Activated CD4-positive, alpha-beta T cell treated with anti-CD3 and anti-CD28 coated beads for 1 hour (primary cell): Measurements from ENCODE around the gene MDC1.
"Not testable (repeated sequence)": the region's sequence is repeated elsewhere in the genome, so short reads cannot be mapped to it uniquely, and the experiment has no call there.

Experiments
- DNase-seq: peaks from one replicate; pipeline ENCODE4 v3.0.0-alpha.2; 2020

The MDC1 gene

DNA sequence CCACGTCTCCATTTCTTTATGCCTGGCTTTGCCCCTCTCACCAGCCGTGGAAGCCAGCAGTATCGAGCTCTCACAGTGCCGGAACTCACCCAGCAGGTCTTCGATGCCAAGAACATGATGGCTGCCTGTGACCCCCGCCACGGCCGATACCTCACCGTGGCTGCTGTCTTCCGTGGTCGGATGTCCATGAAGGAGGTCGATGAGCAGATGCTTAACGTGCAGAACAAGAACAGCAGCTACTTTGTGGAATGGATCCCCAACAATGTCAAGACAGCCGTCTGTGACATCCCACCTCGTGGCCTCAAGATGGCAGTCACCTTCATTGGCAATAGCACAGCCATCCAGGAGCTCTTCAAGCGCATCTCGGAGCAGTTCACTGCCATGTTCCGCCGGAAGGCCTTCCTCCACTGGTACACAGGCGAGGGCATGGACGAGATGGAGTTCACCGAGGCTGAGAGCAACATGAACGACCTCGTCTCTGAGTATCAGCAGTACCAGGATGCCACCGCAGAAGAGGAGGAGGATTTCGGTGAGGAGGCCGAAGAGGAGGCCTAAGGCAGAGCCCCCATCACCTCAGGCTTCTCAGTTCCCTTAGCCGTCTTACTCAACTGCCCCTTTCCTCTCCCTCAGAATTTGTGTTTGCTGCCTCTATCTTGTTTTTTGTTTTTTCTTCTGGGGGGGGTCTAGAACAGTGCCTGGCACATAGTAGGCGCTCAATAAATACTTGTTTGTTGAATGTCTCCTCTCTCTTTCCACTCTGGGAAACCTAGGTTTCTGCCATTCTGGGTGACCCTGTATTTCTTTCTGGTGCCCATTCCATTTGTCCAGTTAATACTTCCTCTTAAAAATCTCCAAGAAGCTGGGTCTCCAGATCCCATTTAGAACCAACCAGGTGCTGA lies 7.0 kb upstream of the MDC1 start:
- DNase-seq = not testable (repeated sequence)

DNA sequence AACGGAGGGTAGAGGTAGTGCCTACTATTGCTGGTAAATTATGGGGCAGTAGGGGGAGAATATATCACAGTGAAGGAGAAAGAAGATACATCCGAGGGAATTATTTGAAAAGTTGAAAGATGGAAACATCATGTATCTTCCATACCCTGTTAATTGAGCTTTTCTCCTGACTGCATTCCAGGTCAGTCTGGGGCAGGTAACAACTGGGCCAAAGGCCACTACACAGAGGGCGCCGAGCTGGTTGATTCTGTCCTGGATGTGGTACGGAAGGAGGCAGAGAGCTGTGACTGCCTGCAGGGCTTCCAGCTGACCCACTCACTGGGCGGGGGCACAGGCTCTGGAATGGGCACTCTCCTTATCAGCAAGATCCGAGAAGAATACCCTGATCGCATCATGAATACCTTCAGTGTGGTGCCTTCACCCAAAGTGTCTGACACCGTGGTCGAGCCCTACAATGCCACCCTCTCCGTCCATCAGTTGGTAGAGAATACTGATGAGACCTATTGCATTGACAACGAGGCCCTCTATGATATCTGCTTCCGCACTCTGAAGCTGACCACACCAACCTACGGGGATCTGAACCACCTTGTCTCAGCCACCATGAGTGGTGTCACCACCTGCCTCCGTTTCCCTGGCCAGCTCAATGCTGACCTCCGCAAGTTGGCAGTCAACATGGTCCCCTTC lies 6.2 kb upstream of the MDC1 start:
- not testable (repeated sequence) for DNase-seq

DNA sequence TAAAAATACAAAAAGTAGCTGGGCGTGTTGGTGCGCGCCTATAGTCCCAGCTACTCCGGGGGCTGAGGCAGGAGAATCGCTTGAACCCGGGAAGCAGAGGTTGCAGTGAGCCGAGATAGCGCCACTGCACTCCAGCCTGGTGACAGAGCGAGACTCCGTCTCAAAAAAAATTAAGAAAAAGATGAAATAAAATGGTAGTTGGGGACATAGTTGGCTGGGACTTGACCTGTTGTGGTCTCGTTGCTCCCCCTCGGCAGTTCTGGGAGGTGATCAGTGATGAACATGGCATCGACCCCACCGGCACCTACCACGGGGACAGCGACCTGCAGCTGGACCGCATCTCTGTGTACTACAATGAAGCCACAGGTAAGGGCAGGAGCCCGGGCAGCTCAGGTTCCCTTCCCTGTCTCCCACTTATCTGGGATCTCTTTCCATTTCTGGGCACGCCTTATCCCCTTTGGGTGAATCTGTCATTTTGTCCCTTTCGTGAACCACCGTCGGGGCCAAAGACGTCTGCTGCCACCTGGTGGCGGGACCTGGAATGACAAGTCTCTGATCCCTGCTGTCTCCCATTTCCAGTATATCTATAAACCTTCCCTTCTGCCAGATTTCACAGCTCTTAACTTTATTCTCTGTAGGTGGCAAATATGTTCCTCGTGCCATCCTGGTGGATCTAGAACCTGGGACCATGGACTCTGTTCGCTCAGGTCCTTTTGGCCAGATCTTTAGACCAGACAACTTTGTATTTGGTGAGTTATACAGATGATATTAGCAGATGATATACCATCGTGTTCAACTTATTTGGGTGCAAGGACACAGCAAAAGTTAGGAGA lies 5.4 kb upstream of the MDC1 start:
- DNase-seq = peak; percentile 80

DNA sequence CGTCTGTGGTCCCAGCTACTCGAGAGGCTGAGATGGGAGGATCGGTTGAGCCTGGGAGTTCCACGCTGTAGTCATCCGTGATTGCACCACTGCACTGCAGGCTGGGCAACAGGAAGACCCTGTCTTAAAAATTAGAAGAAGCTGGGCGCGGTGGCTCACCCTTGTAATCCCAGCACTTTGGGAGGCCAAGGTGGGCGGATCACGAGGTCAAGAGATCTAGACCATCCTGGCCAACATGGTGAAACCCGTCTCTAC lies 4.9 kb upstream of the MDC1 start:
- DNase-seq = not testable (repeated sequence)

DNA sequence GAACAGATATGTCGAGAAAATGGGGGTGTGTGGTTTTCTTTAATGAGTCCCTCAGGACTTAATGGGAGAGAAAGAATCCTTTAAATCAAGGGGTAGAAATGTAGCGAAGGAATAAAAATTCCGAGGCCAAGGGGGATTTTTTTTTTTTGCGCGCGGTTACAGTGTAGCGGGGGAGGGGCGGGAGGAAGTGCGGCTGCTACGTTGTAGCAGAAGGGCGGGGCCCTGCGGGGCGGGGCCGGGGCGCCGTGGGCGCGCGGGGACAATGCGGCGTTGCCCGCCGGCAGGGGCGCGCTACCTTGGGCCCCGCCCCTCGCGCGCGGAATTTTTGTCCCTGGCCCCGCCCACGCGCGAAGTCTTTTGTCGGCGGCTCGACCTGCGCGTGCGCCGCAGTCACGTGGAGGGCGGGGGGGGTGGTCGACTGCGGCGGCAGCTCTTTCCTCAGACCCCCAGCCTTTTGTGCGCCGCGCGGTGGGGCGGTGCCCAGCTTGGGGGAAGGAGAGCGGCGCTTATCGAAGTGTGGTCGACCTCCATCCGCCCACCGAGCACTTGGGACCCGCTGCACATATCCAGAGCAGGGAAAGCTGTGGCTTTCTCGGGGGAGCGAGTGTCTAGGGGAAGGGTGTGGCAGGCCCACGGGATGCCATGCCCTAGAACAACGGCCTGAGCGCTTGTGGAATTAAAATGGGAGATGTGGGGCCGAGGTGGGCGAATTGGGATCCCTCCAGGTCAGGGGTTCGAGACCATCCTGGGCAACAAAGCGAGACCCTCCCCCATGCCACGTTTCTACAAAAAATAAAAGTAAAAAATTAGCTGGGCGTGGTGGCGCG lies 4.3 kb upstream of the MDC1 start:
- peak; percentile 95 for DNase-seq

DNA sequence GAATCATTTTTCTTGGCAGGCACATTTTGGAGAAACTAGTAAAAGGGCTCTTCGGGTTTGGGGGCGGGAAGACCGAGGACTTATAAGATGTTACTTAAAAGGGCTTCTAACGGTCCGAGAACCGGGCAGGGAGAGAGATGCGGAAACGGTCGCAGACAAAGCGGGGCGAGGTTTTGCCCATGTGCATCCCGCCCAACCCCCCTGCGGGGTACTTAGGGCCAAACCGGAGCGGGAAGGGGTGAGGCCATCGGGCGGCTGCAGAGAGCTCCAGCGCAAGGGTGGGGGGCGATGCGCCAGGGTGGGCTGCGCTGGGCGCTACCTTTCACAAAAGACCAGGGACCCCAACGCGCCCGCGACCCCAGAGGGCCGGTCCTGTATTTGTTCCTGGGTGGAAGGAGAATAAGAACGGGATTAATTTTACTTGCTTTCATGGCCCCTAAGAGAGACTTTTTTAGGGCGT lies 3.7 kb upstream of the MDC1 start:
- peak; percentile 47 for DNase-seq

DNA sequence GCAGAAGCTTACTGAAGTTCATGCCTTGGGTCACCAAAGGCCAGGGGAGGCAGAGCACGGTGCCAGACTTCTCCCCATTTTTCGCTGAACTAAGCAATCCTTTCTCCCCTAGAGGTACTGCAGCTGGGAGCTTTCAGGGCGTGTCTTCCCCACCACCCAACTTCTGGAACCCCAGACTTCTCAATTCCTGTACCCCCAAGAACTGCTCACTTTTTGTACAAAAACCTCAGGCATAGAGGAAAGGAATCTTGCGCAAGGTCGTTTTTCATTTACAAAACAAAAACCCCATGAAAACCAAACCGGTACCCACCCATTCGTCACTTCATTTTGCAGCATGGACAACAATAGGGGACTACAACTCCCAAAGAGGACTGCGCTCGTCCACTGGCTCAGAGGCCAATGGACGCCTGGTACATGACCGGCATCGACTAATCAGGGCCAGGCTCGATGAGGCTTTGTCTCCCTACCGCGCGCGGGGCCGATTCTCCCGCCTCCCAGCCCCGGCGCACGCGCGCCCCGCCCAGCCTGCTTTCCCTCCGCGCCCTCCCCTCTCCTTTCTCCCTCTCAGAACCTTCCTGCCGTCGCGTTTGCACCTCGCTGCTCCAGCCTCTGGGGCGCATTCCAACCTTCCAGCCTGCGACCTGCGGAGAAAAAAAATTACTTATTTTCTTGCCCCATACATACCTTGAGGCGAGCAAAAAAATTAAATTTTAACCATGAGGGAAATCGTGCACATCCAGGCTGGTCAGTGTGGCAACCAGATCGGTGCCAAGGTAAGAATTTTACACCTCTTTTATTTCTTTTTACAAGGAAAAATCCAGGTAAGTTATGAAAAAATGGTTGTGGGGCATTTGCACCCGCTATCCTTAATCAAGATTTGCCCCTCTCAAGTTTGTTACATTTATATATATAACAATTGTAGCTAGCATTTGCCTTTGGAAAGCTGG lies 3.0 kb upstream of the MDC1 start, which contains the start of gene TUBB:
TSS of gene TUBB (plus strand) at position 562 of the 947 bp plus-strand sequence. CDS start at position 717, 155 bp downstream.
- peak; percentile 92 for DNase-seq

DNA sequence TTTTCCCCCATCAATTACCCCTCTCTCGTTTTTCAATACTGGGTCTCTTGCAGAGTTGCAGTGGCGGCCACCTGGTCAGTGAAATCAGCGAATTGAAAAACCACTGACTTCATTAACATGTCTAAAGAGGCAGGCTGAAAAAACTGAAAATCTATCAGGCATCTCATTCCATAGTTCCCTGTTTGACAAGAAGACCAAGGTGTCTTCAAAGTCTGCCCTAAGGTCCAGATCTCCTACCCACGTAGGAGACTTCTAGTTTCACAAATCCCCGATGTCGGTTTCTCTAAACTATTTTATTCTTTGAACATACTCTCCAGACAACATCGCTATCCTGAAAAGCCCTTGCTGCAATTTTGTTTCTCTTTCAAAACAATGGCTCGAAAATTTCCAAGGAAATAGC lies 2.3 kb upstream of the MDC1 start:
- DNase-seq = no peak

DNA sequence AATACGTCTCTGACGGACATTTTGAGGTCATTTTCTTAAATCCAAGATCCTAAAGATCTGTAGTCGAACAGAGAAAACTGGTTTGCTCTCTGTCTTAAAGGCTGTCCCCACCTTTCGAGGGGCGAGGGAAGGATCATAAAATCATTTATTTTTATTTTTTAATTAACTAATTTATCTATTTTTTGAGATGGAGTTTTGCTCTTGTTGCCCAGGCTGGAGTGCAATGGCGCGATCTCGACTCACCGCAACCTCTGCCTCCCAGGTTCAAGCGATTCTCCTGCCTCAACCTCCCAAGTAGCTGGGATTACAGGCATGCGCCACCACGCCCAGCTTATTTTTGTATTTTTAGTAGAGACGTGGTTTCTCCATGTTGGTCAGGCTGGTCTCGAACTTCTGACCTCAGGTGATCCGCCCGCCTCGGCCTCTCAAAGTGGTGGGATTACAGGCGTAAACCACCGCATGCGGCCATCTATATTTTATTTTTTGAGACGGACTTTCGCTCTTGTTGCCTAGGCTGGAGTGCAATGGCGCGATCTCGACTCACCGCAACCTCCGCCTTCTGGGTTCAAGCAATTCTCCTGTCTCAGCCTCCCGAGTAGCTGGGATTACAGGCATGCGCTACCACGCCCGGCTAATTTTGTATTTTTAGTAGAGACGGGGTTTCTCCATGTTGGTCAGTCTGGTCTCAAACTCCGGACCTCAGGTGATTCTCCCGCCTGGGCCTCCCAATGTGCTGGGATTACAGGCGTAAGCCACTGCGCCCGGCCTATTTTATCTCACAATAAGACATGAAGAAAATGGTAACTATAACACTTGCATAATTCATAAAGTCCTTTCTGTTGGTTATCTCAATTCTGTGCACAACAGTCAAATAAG lies 1.0 kb upstream of the MDC1 start:
- not testable (repeated sequence) for DNase-seq

DNA sequence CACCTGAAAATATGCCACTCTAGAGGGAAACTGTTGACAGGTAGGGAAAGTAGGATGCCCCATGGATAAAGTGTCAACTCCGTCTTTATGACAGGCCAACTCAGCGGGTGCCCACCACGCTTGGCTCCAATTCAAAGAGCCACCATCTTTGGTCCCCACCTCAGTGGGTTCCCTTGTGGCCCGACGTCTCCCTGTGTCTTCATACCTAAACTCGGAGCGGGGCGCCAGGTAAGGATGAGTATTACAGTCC lies 277 bp downstream of the MDC1 start:
- DNase-seq = no peak

DNA sequence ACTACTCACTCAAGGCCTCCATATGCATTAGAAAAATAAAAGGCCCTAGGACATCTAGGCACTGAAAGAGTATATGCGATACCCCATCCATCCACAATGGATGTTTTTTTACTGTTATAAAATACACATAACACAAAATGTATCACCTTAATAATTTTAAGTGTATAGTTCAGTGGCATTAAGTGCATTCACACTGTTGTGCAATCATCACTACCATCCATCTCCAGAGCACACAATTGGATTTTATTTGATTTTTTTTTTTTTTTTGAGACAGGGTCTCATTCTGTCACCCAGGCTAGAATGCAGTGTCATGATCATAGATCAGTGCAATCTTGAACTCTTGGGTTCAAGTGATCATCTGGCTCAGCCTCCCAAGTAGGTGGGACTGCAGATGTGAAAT lies 2.8 kb downstream of the MDC1 start:
- DNase-seq = no peak

DNA sequence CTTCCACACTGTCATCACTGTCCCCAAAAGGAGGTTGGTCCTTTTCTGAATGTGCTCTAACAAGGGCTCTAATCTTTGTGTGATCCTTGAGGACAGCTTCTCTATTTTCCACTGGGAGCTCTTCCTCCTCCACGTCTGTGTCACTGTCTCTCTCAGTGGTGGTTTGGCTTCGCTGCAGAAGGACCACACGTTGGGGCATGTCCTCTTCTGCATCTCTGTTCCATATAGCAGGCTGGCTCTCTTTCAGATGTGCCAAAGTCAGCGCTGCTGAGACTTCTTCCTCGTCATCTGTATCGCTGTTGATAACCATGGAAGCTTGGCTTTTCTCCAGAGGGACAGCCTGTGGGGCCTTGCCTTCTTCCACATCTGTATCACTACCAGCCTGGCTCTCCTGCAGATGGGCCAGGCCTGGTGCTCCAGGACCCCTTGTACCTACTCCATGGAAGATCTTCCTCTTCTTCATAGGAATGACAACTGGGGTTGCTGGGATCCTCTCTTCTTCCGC lies 4.6 kb downstream of the MDC1 start:
- DNase-seq = no peak

DNA sequence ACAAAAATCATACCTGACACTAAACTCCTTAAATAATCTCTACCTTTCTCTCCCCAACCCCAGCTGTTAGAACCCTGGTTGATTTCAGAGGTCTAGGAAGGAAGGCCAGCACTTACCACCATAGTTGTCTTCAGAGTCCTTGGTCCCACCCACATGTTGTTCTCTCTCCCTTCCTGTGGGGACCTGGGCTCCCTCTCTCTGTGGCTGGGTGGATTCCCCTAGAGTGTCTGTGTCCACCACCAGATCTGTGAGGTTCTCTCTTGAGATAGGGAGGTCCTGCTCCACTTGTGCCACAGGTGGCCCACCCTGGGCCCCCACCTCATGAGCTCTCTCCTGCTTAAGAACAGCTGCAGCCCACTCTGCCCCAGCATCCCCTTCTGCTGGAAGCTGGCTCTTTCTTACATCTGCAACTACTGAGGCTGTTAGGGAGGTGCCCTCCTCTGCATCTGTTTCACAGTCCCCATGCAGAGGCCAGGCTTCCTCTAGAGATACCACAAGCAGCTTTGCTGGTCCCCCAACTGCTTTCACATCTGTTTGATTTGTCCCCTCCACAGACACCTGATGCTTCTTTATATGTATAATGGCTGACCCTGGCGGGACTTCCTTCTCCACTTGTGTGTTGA lies 5.2 kb downstream of the MDC1 start:
- DNase-seq = no peak

DNA sequence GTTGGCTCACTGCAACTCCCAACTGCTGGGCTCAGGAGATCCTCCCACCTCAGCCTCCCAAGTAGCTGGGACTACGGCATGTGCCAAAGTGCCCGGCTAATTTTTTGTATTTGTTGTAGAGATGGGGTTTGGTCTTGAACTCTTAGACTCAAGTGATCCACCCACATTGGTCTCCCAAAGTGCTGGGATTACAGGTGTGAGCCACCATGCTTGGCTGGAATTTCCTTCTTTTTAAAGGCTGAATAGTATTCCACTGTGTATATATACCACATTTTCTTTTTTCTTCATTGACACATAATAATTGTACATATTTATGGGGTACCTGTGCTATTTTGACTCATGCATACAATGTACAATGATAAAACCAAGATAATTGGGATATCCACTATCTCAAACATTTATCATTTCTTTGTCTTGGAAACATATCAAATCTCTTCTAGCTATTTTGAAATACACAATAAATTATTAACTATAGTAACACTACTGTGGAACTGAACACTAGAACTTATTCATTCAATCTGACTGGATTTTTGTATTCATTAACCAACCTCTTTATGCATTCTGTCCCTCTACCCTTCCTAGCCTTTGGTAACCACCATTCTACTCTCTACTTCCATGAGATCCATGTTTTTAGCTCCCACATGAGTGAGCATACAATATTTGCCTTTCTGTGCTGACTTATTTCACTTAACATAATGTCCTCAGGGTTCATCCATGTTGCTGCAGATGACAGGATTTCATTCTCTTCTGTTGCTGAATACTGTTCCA lies 7.8 kb downstream of the MDC1 start:
- DNase-seq = no peak

DNA sequence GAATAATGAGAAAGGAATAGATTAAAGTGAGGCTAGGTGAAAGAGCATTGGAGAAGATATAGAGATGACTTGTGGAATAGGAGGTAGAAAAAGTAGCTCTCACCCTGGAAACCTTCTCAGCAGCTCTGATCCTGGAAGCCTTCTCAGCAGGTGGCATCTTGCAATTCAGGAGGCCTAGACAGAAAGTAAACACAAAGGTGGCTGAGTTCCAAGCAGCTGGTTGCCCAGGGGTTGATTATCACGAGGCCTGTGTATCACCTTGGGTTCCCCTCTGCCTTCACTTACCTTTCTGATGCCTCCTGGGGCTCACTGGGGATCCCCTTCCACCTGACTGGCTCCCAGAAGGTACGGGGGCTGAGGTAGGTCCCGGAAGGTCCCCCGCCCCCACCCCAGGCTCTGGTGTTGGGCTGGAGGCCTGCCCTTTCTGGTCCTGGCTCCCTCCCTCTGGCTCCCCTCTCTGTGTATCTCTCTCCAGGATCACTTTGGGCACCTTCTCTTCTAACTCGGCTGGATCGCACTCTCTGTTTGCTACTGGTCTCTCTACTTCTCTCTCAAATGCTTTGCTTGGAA lies 9.7 kb downstream of the MDC1 start:
- no peak for DNase-seq

DNA sequence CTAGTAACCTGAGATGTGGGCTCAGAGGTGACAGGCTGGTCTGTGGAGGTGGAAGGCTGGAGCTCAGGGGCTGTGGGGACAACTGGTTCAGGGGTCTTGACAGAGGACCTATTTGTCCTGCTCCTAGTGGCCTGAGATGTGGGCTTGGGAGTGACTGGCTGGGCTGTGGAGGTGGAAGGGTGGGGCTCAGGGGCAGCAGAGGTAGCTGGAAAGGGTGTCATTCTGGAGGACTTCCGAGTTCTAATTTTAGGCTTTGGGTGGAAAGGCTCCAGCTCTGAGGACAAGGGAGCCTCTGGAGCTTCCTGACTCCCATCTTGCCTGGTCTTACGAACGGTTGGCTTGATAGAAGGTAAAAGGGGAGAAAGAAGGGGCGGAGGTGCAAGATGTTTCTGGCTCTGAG lies 11.5 kb downstream of the MDC1 start:
- no peak for DNase-seq

DNA sequence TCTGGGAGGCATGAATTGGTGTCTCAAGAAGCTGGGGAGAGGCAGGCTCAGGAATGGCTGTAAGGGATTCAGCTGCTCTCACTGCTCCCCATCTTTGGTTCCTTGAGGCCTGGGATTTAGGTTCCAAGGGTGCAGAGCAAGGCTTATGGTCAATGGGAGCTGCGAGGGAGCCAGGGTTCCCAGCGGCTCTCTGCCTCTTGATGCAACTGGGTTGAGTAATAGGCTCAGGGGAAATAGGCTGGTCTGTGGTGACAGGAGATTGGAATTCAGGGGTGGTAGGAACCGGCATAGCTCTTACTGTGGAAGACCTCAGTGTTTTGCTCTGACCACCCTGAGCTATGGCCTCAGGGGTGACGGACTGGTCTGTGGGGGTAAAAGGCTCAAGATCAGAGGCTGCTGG lies 13.3 kb downstream of the MDC1 start:
- DNase-seq = no peak

DNA sequence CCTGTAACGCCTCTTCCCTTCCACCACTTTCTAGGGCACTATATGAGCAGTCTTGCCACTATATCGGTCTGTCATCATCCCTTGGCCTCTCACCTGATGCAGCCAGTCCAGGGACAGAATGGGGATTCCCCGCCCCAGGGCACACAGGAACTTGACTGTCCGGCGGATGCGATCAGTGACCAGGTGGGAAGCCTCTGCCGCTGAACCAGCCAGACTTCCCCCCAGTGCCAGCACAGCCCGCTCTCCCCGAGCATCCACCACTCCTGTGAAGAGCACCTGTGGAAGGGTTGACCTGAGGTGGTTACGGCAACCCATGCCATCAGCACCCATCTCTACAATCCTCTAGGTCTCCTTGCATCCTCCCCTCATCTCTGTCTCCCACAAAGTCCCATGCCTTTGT lies 14.1 kb downstream of the MDC1 start:
- no peak for DNase-seq

DNA sequence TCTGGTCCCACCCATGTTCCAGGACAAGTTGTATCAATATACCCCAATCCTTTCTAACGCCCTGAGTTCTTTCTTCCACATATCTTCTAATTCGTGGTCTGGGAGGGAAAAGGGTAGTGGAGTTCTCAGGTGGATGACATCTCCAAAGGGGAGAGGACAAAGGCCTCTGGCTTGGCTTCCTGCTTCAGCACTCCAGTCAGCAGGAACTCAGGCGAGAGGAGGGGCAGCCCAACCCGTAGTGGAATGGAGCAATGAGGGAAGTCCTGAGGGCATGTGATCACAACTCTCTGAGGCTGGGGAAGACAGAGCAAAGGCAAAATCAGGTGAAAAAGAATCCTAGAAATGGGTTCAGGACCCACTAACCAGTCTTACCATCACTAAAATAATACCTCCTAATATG lies 16.7 kb downstream of the MDC1 start:
- DNase-seq = no peak
